ENCODE results near the gene TAP2.
"Not testable (repeated sequence)": the region's sequence is repeated elsewhere in the genome, so short reads cannot be mapped to it uniquely, and the experiment has no call there.

The TAP2 gene

GRCh38 chr6:32809171-32809570, 29.4 kb downstream of the TAP2 start:
- no peak for FAIRE-seq

GRCh38 chr6:32807020-32807580, 31.4 kb downstream of the TAP2 start:
- DNase-seq (ENCODE audit: insufficient read length) = no peak
- TF ChIP-seq POLR2AphosphoS5 (IDR thresholded peaks at IDR 0.05; ENCODE audit: low read depth, low read length) = 0 out of 2 replicates have a peak, but pooled peaks have one; percentile 31
- TF ChIP-seq POLR2A (IDR thresholded peaks at IDR 0.05; ENCODE audit: low read depth, low read length) = no peak
- FAIRE-seq = no peak

More at GRCh38 chr6:32809171-32809570, 29.4 kb downstream of the TAP2 start:
- no peak for TF ChIP-seq POLR2A (IDR thresholded peaks at IDR 0.05; ENCODE audit: low read depth, low read length)
- no peak for TF ChIP-seq POLR2AphosphoS5 (IDR thresholded peaks at IDR 0.05; ENCODE audit: low read depth, low read length)
- no peak for TF ChIP-seq TAF1 (IDR thresholded peaks at IDR 0.05; ENCODE audit: borderline replicate concordance, low read depth, low read length)
- DNase-seq (ENCODE audit: insufficient read length) = no peak

GRCh38 chr6:32805404-32805803, 33.1 kb downstream of the TAP2 start:
- FAIRE-seq; DNase-seq (ENCODE audit: insufficient read length): not testable (repeated sequence)

GRCh38 chr6:32803416-32803815, 35.1 kb downstream of the TAP2 start:
- DNase-seq (ENCODE audit: insufficient read length) (no peak), FAIRE-seq (no peak)
- TF ChIP-seq POLR2A (IDR thresholded peaks at IDR 0.05; ENCODE audit: low read depth, low read length) = no peak

- DNase-seq (ENCODE audit: insufficient read length) (no peak), FAIRE-seq (no peak)
- no peak for TF ChIP-seq POLR2AphosphoS5 (IDR thresholded peaks at IDR 0.05; ENCODE audit: low read depth, low read length)
- no peak for TF ChIP-seq POLR2A (IDR thresholded peaks at IDR 0.05; ENCODE audit: low read depth, low read length)
- TF ChIP-seq TAF1 (IDR thresholded peaks at IDR 0.05; ENCODE audit: borderline replicate concordance, low read depth, low read length) = no peak
Measured at GRCh38 chr6:32799740-32800139, 38.8 kb downstream of the TAP2 start.

GRCh38 chr6:32799168-32799567, 39.4 kb downstream of the TAP2 start:
- FAIRE-seq (no peak), DNase-seq (ENCODE audit: insufficient read length) (no peak)
- TF ChIP-seq POLR2A (IDR thresholded peaks at IDR 0.05; ENCODE audit: low read depth, low read length) (no peak), TAF1 (IDR thresholded peaks at IDR 0.05; ENCODE audit: borderline replicate concordance, low read depth, low read length) (no peak), POLR2AphosphoS5 (IDR thresholded peaks at IDR 0.05; ENCODE audit: low read depth, low read length) (no peak)

GRCh38 chr6:32796848-32797776, 41.4 kb downstream of the TAP2 start:
- FAIRE-seq = peak; percentile 98
- DNase-seq (ENCODE audit: insufficient read length) = no peak

GRCh38 chr6:32794510-32794909, 44.0 kb downstream of the TAP2 start:
- FAIRE-seq (peak; percentile 33), DNase-seq (ENCODE audit: insufficient read length) (no peak)
- no peak for TF ChIP-seq POLR2A (IDR thresholded peaks at IDR 0.05; ENCODE audit: low read depth, low read length)
- no peak for TF ChIP-seq TAF1 (IDR thresholded peaks at IDR 0.05; ENCODE audit: borderline replicate concordance, low read depth, low read length)
- no peak for TF ChIP-seq POLR2AphosphoS5 (IDR thresholded peaks at IDR 0.05; ENCODE audit: low read depth, low read length)

More at GRCh38 chr6:32796848-32797776, 41.4 kb downstream of the TAP2 start:
- no peak for TF ChIP-seq TAF1 (IDR thresholded peaks at IDR 0.05; ENCODE audit: borderline replicate concordance, low read depth, low read length)
- TF ChIP-seq POLR2AphosphoS5 (IDR thresholded peaks at IDR 0.05; ENCODE audit: low read depth, low read length) = no peak
- no peak for TF ChIP-seq POLR2A (IDR thresholded peaks at IDR 0.05; ENCODE audit: low read depth, low read length)

GRCh38 chr6:32792901-32793435, 45.6 kb downstream of the TAP2 start:
- no peak for DNase-seq (ENCODE audit: insufficient read length)
- TF ChIP-seq POLR2AphosphoS5 (IDR thresholded peaks at IDR 0.05; ENCODE audit: low read depth, low read length) = no peak
- no peak for TF ChIP-seq POLR2A (IDR thresholded peaks at IDR 0.05; ENCODE audit: low read depth, low read length)
- TF ChIP-seq TAF1 (IDR thresholded peaks at IDR 0.05; ENCODE audit: borderline replicate concordance, low read depth, low read length) = no peak
- no peak for FAIRE-seq

- no peak for FAIRE-seq
- DNase-seq (ENCODE audit: insufficient read length) = no peak
Measured at GRCh38 chr6:32790306-32790705, 48.2 kb downstream of the TAP2 start.

More at GRCh38 chr6:32790306-32790705, 48.2 kb downstream of the TAP2 start:
- TF ChIP-seq TAF1 (IDR thresholded peaks at IDR 0.05; ENCODE audit: borderline replicate concordance, low read depth, low read length) (no peak), POLR2AphosphoS5 (IDR thresholded peaks at IDR 0.05; ENCODE audit: low read depth, low read length) (no peak), POLR2A (IDR thresholded peaks at IDR 0.05; ENCODE audit: low read depth, low read length) (no peak)

Data from GM12892 (cell line).